ENCODE data around the gene NUCB2.

Gene NUCB2

GRCh38 chr11:17256512-17256911 is 20.0 kb upstream of the NUCB2 start:
- TF ChIP-seq CREB1 (IDR thresholded peaks at IDR 0.05; ENCODE audit: low read depth) (no peak), MAX (IDR thresholded peaks at IDR 0.05) (no peak), REST (IDR thresholded peaks at IDR 0.05; ENCODE audit: low read depth) (no peak), EP300 (IDR thresholded peaks at IDR 0.05; ENCODE audit: borderline replicate concordance) (no peak), NFIC (IDR thresholded peaks at IDR 0.05) (no peak), YY1 (IDR thresholded peaks at IDR 0.05; ENCODE audit: low read depth) (no peak), FOXM1 (IDR thresholded peaks at IDR 0.05; ENCODE audit: borderline replicate concordance, low read depth) (no peak), CEBPB (IDR thresholded peaks at IDR 0.05) (no peak), TCF12 (IDR thresholded peaks at IDR 0.05; ENCODE audit: low read depth) (no peak), USF1 (IDR thresholded peaks at IDR 0.05) (no peak), ZBTB7A (IDR thresholded peaks at IDR 0.05; ENCODE audit: low read depth) (no peak), TEAD4 (IDR thresholded peaks at IDR 0.05) (no peak), TAF1 (IDR thresholded peaks at IDR 0.05; ENCODE audit: low read depth) (no peak), RAD21 (IDR thresholded peaks at IDR 0.05; ENCODE audit: low read depth) (no peak), EGR1 (IDR thresholded peaks at IDR 0.05) (no peak)

- TF ChIP-seq NFIC (IDR thresholded peaks at IDR 0.05) (no peak), CEBPB (IDR thresholded peaks at IDR 0.05) (no peak), EGR1 (IDR thresholded peaks at IDR 0.05) (no peak), RAD21 (IDR thresholded peaks at IDR 0.05; ENCODE audit: low read depth) (no peak), TEAD4 (IDR thresholded peaks at IDR 0.05) (no peak), MAX (IDR thresholded peaks at IDR 0.05) (no peak), YY1 (IDR thresholded peaks at IDR 0.05; ENCODE audit: low read depth) (no peak), FOXM1 (IDR thresholded peaks at IDR 0.05; ENCODE audit: borderline replicate concordance, low read depth) (no peak), CREB1 (IDR thresholded peaks at IDR 0.05; ENCODE audit: low read depth) (no peak), EP300 (IDR thresholded peaks at IDR 0.05; ENCODE audit: borderline replicate concordance) (no peak), TAF1 (IDR thresholded peaks at IDR 0.05; ENCODE audit: low read depth) (no peak), ZBTB7A (IDR thresholded peaks at IDR 0.05; ENCODE audit: low read depth) (no peak), TCF12 (IDR thresholded peaks at IDR 0.05; ENCODE audit: low read depth) (no peak), REST (IDR thresholded peaks at IDR 0.05; ENCODE audit: low read depth) (no peak), USF1 (IDR thresholded peaks at IDR 0.05) (no peak)
These were observed 19.3 kb upstream of the NUCB2 start for GRCh38 chr11:17257196-17257595.

- TF ChIP-seq USF1 (IDR thresholded peaks at IDR 0.05), result no peak
- TF ChIP-seq FOXM1 (IDR thresholded peaks at IDR 0.05; ENCODE audit: borderline replicate concordance, low read depth), result no peak
- no peak for TF ChIP-seq MAX (IDR thresholded peaks at IDR 0.05)
- TF ChIP-seq YY1 (IDR thresholded peaks at IDR 0.05; ENCODE audit: low read depth), result no peak
- TF ChIP-seq TEAD4 (IDR thresholded peaks at IDR 0.05), result no peak
- TF ChIP-seq CEBPB (IDR thresholded peaks at IDR 0.05), result no peak
- TF ChIP-seq TCF12 (IDR thresholded peaks at IDR 0.05; ENCODE audit: low read depth), result no peak
- no peak for TF ChIP-seq RAD21 (IDR thresholded peaks at IDR 0.05; ENCODE audit: low read depth)
- TF ChIP-seq EGR1 (IDR thresholded peaks at IDR 0.05), result no peak
- TF ChIP-seq CREB1 (IDR thresholded peaks at IDR 0.05; ENCODE audit: low read depth), result no peak
- no peak for TF ChIP-seq TAF1 (IDR thresholded peaks at IDR 0.05; ENCODE audit: low read depth)
- no peak for TF ChIP-seq REST (IDR thresholded peaks at IDR 0.05; ENCODE audit: low read depth)
- no peak for TF ChIP-seq NFIC (IDR thresholded peaks at IDR 0.05)
- TF ChIP-seq ZBTB7A (IDR thresholded peaks at IDR 0.05; ENCODE audit: low read depth), result no peak
- TF ChIP-seq EP300 (IDR thresholded peaks at IDR 0.05; ENCODE audit: borderline replicate concordance), result no peak
These were observed 17.9 kb upstream of the NUCB2 start for GRCh38 chr11:17258670-17259069.
